Renal cortex interstitium (tissue), 11 donors: ENCODE data around the gene PRKAR1B. TPM values are rescaled to one million over a fixed set of nuclear protein-coding genes. Genes with fewer than 3 reads are reported as not detected.

Experiments
- DNase-seq, 11 donors: peaks; one replicate each; pipeline ENCODE4 v3.0.0-alpha.2; 2013; ENCODE audit warnings: low read depth in 9 of 11, low spot score in 4 of 11; ENCODE audit errors: extremely low read depth in 1 of 11
- polyA plus RNA-seq, 3 donors: library from polyadenylated mRNA; unstranded; fragments of 120-200 nt; gene quantifications; one replicate each; pipeline ENCODE4 v1.2.1, GENCODE V29; 2013; ENCODE audit not compliant: insufficient read length in 3 of 3

The PRKAR1B gene
- polyA plus RNA-seq, 3 donors, result 31.7 to 43.1 (median 41.8) TPM

- DNase-seq, result no peak
Measured at GRCh38 chr7:577278-577665, 149.8 kb downstream of the PRKAR1B start.

- no peak for DNase-seq
Measured at GRCh38 chr7:576524-577277, 150.4 kb downstream of the PRKAR1B start.

- DNase-seq, result no peak
Measured at GRCh38 chr7:575425-576366, 151.4 kb downstream of the PRKAR1B start.

GRCh38 chr7:574661-575395 is 152.3 kb downstream of the PRKAR1B start:
- DNase-seq, result no peak

- DNase-seq, result no peak
Measured at GRCh38 chr7:573933-574381, 153.1 kb downstream of the PRKAR1B start.

- no peak for DNase-seq
Measured at GRCh38 chr7:573269-573932, 153.7 kb downstream of the PRKAR1B start.

- DNase-seq, result no peak
Measured at GRCh38 chr7:572416-573268, 154.4 kb downstream of the PRKAR1B start.

GRCh38 chr7:571718-572415 is 155.2 kb downstream of the PRKAR1B start:
- DNase-seq, result no peak

GRCh38 chr7:571096-571717 is 155.9 kb downstream of the PRKAR1B start:
- no peak for DNase-seq

GRCh38 chr7:570801-571070 is 156.3 kb downstream of the PRKAR1B start:
- no peak for DNase-seq

- DNase-seq, result no peak
Measured at GRCh38 chr7:569996-570800, 156.9 kb downstream of the PRKAR1B start.

- no peak for DNase-seq
Measured at GRCh38 chr7:569071-569855, 157.8 kb downstream of the PRKAR1B start.

- DNase-seq, result no peak
Measured at GRCh38 chr7:568031-568951, 158.8 kb downstream of the PRKAR1B start.

GRCh38 chr7:567305-567883 is 159.7 kb downstream of the PRKAR1B start:
- DNase-seq, result no peak
